H1 (cell line): ENCODE data around the gene VSTM4. TPM values are rescaled to one million over a fixed set of nuclear protein-coding genes. Genes with fewer than 3 reads are reported as not detected.

Experiments used
- EP300 ChIP-seq, 2 experiments: IDR thresholded peaks; 1 replicate in 1 of 2; 2 replicates in 1 of 2; pipeline ENCODE4 v1.6.1; 2011 to 2012; ENCODE audit warnings: low read depth in 2 of 2, low read length in 2 of 2, mild to moderate bottlenecking in 2 of 2, borderline replicate concordance in 1 of 2, inconsistent platforms in 1 of 2, moderate library complexity in 1 of 2
- EZH2 ChIP-seq: fragments of 200-600 bp; sonication (generic); IDR thresholded peaks from 2 replicates; pipeline ENCODE4 v1.7.1; 2012; ENCODE audit warnings: low read depth, mild to moderate bottlenecking, moderate library complexity, low read length, inconsistent platforms; ENCODE audit not compliant: severe bottlenecking
- RAD21 ChIP-seq, 2 experiments: IDR thresholded peaks in 1 of 2; conservative IDR thresholded peaks in 1 of 2; 2 replicates each; pipeline ENCODE4 v1.6.1; 2011; ENCODE audit warnings: low read depth in 2 of 2, low read length in 2 of 2, improper control_type of control experiment in 1 of 2, inconsistent platforms in 1 of 2, mild to moderate bottlenecking in 1 of 2, moderate library complexity in 1 of 2
- ZNF274 ChIP-seq: IDR thresholded peaks from 2 replicates; pipeline ENCODE4 v1.7.0; 2012; ENCODE audit warnings: low read length, borderline replicate concordance; ENCODE audit errors: extremely low read depth
- polyA plus RNA-seq, 7 experiments: library from polyadenylated mRNA; depleted of rRNA in 3 of 7; stranded (reverse) in 5 of 7; unstranded in 2 of 7; fragments of >200 nt in 5 of 7; fragments of 200-250 nt in 2 of 7; gene quantifications; 1 replicate in 5 of 7; 2 replicates in 1 of 7; 4 replicates in 1 of 7; pipeline versions ENCODE4 v1.2.1 to v1.2.3, GENCODE V29; 2011 to 2013; ENCODE audit warnings: missing spikeins in 2 of 7, mixed read lengths in 2 of 7
- total RNA-seq: library from RNA; stranded (reverse); fragmentation: NEBNext Ultra II Directional; extraction: Animal tissue kit (Norgen Biotek cat#: 25700); gene quantifications from 2 replicates; pipeline ENCODE4 v1.2.1, GENCODE V29; 2021
- TF ChIP-seq, protein P1 (sequence below): fragments of 300-600 bp; sonication (generic); IDR thresholded peaks from 2 replicates; pipeline ENCODE4 v1.7.1; 2012; ENCODE audit warnings: low read length, moderate library complexity, mild to moderate bottlenecking, inconsistent platforms; ENCODE audit not compliant: insufficient replicate concordance

VSTM4 gene
- total and polyA plus RNA-seq, 2 of the 8 experiments (the other 6 are each of a cell fraction or from before 2014, with no cell fraction given), result 0.48 to 0.73 TPM

DNA sequence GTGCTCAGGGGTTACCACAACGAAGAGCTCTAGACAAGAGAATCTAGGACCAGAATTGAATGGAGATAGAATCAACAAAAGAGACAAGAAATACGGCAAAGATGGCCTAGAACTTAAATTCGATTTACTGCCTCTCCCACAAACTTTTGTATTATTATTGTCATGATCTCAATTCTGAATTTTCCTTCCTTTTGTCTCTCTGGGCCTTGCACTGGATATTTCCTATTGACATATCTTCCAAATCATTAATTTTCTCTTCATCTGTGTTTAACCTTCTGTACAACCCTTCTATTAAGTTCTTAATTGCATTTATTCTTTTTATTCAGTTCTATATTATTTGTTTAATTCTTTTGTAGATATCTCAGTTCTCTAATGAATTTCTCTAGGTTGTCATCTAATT is 28.4 kb downstream of the VSTM4 start (continued):
- TF ChIP-seq, protein P1, sequence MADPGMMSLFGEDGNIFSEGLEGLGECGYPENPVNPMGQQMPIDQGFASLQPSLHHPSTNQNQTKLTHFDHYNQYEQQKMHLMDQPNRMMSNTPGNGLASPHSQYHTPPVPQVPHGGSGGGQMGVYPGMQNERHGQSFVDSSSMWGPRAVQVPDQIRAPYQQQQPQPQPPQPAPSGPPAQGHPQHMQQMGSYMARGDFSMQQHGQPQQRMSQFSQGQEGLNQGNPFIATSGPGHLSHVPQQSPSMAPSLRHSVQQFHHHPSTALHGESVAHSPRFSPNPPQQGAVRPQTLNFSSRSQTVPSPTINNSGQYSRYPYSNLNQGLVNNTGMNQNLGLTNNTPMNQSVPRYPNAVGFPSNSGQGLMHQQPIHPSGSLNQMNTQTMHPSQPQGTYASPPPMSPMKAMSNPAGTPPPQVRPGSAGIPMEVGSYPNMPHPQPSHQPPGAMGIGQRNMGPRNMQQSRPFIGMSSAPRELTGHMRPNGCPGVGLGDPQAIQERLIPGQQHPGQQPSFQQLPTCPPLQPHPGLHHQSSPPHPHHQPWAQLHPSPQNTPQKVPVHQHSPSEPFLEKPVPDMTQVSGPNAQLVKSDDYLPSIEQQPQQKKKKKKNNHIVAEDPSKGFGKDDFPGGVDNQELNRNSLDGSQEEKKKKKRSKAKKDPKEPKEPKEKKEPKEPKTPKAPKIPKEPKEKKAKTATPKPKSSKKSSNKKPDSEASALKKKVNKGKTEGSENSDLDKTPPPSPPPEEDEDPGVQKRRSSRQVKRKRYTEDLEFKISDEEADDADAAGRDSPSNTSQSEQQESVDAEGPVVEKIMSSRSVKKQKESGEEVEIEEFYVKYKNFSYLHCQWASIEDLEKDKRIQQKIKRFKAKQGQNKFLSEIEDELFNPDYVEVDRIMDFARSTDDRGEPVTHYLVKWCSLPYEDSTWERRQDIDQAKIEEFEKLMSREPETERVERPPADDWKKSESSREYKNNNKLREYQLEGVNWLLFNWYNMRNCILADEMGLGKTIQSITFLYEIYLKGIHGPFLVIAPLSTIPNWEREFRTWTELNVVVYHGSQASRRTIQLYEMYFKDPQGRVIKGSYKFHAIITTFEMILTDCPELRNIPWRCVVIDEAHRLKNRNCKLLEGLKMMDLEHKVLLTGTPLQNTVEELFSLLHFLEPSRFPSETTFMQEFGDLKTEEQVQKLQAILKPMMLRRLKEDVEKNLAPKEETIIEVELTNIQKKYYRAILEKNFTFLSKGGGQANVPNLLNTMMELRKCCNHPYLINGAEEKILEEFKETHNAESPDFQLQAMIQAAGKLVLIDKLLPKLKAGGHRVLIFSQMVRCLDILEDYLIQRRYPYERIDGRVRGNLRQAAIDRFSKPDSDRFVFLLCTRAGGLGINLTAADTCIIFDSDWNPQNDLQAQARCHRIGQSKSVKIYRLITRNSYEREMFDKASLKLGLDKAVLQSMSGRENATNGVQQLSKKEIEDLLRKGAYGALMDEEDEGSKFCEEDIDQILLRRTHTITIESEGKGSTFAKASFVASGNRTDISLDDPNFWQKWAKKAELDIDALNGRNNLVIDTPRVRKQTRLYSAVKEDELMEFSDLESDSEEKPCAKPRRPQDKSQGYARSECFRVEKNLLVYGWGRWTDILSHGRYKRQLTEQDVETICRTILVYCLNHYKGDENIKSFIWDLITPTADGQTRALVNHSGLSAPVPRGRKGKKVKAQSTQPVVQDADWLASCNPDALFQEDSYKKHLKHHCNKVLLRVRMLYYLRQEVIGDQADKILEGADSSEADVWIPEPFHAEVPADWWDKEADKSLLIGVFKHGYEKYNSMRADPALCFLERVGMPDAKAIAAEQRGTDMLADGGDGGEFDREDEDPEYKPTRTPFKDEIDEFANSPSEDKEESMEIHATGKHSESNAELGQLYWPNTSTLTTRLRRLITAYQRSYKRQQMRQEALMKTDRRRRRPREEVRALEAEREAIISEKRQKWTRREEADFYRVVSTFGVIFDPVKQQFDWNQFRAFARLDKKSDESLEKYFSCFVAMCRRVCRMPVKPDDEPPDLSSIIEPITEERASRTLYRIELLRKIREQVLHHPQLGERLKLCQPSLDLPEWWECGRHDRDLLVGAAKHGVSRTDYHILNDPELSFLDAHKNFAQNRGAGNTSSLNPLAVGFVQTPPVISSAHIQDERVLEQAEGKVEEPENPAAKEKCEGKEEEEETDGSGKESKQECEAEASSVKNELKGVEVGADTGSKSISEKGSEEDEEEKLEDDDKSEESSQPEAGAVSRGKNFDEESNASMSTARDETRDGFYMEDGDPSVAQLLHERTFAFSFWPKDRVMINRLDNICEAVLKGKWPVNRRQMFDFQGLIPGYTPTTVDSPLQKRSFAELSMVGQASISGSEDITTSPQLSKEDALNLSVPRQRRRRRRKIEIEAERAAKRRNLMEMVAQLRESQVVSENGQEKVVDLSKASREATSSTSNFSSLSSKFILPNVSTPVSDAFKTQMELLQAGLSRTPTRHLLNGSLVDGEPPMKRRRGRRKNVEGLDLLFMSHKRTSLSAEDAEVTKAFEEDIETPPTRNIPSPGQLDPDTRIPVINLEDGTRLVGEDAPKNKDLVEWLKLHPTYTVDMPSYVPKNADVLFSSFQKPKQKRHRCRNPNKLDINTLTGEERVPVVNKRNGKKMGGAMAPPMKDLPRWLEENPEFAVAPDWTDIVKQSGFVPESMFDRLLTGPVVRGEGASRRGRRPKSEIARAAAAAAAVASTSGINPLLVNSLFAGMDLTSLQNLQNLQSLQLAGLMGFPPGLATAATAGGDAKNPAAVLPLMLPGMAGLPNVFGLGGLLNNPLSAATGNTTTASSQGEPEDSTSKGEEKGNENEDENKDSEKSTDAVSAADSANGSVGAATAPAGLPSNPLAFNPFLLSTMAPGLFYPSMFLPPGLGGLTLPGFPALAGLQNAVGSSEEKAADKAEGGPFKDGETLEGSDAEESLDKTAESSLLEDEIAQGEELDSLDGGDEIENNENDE, result no peak
- no peak for TF ChIP-seq EP300 (IDR thresholded peaks at IDR 0.05; ENCODE audit: borderline replicate concordance in 1 of 2, low read depth in 2 of 2, low read length in 2 of 2)
- no peak for TF ChIP-seq ZNF274
- TF ChIP-seq RAD21 (IDR thresholded peaks at IDR 0.05 in 1 of 2, conservative IDR thresholded peaks at IDR 0.05 in 1 of 2; ENCODE audit: low read depth in 2 of 2, low read length in 2 of 2), result no peak
- TF ChIP-seq EZH2, result no peak
